ELF-1 (cell line): ENCODE results near the gene THAP7.
A peak's percentile ranks its signal among the peaks of the same experiment; 100 is the strongest.
"Not testable (repeated sequence)": the region's sequence is repeated elsewhere in the genome, so short reads cannot be mapped to it uniquely, and the experiment has no call there.

Source experiments
- DNase-seq: peaks from one replicate; pipeline ENCODE4 v3.0.0-alpha.2; 2016; ENCODE audit warnings: low read depth, low spot score

The THAP7 gene

GRCh38 chr22:21013657-21014201 is 11.8 kb upstream of the THAP7 start:
- no peak for DNase-seq

- DNase-seq, result no peak
Measured at GRCh38 chr22:21012446-21013407, 10.8 kb upstream of the THAP7 start.

DNA sequence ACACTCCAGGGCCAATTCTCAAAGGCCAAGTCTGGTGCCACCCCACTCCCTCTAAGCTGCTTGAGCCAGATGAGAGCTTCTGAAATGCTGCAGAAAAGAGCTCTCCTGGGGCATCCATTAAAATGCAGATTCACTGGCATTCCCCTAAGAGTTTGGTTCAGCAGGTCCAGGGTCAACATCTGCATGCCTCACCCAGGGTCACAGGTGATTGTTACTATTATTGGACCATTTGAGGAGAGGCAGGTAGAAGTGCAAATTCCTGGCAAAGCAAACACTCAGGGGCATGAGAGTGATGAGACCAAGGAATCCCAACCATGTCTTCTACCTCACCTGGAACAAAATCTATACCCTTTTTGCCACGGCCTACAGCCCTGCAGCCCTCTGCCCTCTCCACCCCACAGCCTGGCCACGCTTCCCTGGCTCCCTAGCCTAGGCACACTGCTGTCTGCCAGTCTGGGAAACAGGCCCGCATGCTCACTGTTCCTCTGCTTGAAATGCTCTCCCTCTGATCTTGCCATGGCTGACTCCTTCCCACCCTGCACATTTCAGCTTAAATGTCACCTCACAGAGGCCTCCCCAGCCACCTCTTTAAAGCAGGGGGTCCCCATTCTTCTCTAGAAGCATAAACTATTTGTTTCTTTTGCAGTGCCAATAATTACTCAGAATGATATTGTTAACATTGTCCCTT is 8.7 kb upstream of the THAP7 start:
- DNase-seq, result no peak

- peak; percentile 72 for DNase-seq
Measured at GRCh38 chr22:21009638-21010425, 7.9 kb upstream of the THAP7 start.

GRCh38 chr22:21009208-21009607 is 7.3 kb upstream of the THAP7 start:
- DNase-seq, result not testable (repeated sequence)

DNA sequence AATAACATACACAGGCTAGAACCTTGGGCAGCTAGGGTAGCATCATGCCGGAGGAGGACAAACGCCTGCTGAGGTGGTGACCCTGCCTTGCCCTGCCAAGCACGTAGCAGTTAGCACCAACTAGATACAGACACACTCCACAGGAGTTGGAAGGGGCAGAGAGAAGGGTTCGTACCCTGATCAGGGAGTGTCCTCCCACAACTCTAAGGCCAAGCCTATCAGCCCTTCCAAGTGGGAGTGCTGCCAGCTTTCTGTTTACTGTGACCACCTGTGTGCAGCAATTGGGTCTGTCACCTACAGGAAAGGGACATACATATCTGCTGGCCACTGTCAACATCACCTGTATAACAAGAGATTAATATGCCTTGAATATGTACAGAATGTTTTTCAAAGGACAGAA is 1.9 kb upstream of the THAP7 start:
- DNase-seq, result no peak

GRCh38 chr22:21000987-21001600 is 824 bp downstream of the THAP7 start:
- DNase-seq, result no peak

GRCh38 chr22:21000207-21000986 is 1.5 kb downstream of the THAP7 start:
- DNase-seq, result no peak

DNA sequence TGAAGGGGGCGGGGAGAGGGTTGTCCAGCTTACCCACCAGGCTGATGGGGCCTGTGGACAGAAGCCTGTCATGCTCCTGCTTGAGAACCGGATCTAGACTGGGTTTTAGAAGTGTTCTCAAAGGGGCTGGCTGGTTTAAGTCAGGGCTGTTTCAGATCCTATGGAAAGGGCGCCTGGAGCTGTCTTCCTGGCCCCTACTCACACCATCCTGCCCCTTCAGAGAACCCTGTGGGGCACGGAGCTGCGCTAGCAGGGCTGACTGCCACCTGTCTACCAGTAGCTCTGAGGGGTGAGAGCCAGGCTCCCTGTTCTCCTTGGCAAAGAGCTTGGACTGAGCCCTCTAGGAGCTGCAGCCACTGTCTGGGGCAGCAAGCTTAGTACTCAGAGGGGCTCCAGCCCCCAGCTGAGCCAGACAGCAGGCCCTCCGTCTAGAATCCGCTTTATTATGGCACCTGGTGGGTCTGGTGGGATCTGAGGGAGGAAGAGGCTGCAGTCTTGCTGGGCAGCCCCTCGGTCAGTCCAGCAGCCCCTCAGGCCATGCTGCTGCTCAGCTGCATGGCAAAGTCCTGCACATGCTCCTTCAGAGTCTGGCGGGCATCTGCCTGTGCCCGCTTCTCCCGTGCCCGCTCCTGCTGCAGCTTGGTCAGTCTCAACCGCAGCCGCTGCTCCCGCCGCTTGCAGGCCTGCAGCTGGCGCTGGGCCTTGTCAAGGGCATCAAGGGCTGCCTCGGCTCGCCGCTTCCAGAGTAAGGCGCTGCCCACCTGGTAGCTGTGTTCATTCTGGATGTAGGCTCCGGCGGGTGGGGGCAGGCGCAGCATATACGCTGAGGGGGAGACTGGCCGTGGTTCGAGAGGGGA is 2.3 kb downstream of the THAP7 start:
- DNase-seq, result no peak

GRCh38 chr22:20998411-20999336 is 3.2 kb downstream of the THAP7 start:
- no peak for DNase-seq

DNA sequence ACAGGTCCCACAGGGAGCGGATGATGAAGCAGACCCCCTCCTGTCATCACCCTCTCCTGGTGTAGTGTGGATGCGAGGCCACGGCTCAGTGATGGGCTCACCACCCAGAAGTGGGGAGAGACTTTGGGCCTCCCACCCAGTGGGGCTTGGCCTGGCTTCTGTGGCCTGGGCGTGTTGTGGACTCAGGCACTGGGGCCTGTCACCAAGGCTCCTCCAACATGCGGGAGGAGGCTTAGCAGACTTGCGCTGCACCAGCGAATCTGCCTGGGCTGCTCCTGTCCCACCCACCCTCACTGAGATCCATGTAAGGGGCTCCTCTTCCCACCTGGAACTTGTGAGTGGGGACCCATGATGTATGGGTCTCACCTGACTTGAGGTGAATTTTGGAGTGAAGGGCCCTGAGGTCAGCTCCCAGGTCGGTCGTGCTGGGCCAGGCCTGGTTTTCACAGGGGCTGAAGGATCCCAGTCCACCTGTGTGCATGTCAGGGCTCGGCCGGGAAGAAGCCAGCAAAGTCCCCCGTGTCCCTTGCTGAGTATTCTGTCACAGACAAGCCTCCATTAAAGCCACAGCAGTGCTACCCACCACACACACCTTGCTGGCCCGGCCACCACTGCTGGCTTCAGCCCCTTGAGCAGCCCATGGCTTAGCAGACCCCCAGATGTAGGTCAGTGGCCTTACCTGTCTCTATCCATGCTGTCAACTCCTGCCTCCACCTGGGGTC is 4.2 kb downstream of the THAP7 start:
- no peak for DNase-seq

DNA sequence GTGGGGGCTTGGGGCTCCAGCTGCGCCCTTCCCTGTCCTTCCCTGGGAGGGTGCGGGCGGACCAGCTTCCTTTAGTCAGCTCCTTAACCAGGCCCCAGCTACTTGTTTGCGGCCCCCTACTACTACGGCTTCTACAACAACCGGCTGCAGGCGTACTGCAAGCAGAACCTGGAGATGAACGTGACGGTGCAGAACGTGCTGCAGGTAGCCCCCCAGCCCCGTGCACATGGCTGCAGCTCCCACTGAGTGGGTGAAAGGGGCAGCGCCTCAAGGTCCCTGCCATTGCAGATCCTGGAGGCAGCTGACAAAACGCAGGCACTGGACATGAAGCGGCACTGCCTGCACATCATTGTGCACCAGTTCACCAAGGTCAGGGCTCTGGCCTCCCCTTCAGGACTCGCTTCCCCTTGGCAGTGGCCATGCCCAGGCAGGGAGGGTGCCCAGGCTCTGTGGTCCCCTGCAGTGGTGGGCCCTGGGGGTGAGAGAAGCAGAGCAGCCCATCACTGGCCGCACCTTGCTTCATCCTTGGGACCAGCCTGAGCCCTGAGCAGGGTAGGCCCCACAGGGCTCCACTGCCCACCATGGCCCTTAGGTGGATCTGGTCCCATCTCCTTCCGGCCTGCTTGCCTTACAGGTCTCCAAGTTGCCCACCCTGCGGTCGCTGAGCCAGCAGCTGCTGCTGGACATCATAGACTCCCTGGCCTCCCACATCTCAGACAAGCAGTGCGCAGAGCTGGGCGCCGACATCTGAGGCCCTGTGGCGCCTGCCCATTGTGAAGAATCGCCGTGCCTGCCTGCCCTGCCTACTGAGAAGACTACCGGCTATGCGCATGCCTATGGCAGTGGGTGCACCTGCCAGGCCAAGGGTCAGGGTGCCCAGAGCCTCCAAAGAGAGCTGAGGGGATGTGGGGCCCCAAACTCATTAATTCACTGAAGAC is 5.1 kb downstream of the THAP7 start:
- DNase-seq, result no peak

DNA sequence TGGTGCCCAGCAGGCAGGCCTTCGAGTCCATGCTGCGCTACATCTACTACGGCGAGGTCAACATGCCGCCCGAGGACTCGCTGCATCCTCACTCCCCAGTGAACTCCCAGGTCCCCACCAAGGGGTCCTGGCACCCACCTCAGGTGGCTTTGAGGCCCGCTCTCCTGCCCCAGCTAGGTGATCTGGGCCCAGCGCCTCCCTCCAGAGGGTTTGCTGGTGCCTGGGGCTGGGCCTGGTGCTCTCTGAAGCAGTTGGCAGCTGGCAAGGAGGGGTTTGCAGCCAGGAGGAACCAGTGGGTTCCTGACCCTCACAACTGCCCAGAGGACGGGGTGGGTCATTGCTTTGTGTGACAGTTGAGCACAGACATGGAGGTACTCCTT is 5.9 kb downstream of the THAP7 start:
- DNase-seq, result no peak

DNA sequence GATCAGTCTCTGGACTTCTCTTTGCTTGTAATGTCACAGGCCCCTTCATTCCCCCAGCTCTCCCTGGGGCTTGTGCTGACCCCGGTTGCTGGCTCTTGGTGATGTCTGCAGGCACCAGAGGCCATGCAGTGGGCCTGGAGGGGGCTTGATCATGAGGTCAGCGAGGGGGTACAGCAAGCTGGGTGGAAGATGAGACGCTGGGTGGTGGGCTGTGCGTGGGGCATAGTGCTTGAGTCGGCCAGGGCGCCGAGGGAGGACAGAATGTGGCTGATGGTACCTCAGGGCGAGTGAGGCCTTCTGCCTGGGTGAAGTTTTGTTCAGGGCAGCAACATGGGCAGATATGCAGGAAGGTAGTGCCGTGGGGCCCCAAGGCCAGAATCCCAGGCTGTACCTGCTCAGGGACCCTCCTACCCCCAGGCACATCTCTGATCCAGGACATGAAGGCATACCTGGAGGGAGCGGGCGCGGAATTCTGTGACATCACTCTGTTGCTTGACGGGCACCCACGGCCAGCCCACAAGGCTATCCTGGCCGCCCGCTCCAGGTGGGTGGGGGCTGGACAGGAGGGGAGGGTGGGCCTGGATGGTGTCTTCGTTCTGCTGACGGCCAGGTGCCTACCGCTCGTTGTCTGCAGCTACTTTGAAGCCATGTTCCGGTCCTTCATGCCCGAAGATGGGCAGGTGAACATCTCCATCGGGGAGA is 6.4 kb downstream of the THAP7 start:
- DNase-seq, result no peak

DNA sequence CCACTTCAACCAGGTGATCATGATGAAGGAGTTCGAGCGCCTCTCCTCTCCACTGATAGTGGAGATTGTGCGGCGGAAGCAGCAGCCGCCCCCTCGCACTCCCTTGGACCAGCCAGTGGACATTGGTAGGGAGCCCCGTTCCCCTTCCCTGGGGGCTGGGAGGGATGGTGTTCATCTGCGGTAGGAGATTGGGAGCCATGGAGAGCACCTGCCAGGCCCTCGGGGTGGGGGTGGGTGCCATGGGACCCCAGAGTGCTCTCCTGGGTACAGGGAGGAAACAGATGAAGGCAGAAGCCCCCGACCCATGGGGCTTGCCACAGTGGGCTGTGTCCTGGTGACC is 7.0 kb downstream of the THAP7 start:
- DNase-seq, result no peak
